GM18520 (cell line): Measurements from ENCODE around the gene ARHGEF16.

Experiments used
- ATAC-seq: cut with Tn5 transposase; IDR thresholded peaks from one replicate; pipeline ENCODE4 v1.9.1; 2021; ENCODE audit not compliant: unreplicated experiment

ARHGEF16 gene

DNA sequence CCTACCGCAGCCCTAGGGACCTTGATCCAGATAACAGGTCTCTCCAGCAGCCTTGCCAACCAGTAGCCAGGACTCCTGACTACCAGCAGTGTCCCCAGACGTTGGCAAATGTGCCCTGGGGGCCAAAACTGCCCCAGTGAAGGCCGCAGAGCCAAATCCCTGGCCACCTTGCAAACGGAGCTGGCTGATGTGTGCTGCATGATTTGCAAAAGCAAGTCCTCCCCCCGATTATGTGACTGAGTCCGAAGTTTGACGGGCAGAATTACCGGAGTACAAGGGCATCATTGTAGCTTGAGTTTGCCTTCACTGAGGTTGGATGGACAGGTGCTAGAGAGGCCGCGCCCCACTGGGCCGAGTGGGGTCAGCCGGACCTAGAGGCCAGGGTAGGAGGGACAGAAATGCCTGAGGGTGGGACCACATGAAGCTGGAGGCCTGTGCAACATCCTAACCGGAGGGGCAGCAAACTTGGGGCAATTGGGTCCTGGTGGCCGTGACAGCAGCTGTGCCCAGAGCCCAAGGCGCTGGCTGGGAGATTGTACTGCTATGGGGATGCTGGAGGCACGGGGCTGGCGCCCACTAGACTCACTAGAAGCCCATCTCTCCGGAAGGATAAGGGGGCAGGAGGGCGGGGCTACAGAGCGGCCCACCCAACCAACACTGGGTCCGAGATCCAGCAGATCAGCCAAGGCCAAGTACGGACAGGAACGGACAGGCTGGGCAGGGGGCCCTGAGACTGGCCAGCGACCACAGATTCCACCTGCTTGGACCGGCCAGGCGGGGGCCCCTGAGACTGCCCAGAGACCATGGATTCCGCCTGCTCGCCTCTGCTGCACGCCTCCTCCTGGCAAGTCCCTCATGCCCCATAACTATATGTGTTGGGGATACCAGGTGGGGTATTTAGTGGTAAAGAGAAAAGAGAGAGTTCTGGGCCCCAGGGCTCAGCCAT is 2.8 kb downstream of the ARHGEF16 start:
- no peak for ATAC-seq

DNA sequence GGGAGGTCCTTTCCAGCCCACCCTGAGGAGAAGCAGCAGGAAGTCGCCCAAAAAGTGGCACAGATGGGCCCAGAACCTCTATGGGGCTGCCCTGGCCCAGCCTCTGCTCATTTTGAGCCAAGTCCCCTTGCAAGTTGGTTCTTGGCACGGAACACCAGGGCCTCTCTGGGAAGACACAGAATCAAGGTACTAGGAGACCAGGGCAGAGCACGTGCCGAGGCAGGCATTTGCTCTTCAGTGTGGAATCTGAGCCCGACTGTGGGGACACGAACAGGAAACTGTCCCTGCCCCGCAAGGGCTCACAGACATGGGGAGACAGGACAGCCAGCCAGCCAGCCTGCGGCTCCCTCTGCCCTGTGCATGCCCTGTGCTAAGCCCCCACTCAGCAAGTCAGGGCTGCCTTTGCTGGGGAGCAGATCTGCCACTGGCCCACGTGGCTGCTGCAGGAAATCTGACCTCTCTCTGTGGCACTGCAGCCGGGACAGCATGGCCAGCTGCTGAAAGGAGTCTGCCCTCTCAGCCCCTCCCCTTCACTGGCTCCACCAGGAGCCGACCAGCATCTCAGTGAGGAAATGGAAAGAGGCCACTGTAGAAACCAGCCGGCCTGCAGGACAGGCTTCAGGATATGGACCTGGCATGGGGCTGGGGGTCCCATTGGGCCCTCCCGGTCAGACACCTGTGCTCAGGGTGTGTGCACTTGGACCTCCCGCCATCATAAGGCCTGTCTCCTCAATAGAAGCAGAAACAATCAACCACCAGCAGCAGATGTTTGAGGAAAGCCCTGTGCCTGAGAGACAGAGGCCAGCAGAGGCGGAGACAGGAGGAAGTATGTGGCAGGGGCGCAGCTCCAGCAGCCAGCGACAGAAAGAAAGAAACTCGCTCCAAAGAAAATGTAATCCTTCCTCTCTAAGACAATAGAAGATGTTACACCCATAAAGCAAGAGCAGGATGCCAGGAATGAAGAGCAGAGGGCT is 3.7 kb downstream of the ARHGEF16 start:
- no peak for ATAC-seq

DNA sequence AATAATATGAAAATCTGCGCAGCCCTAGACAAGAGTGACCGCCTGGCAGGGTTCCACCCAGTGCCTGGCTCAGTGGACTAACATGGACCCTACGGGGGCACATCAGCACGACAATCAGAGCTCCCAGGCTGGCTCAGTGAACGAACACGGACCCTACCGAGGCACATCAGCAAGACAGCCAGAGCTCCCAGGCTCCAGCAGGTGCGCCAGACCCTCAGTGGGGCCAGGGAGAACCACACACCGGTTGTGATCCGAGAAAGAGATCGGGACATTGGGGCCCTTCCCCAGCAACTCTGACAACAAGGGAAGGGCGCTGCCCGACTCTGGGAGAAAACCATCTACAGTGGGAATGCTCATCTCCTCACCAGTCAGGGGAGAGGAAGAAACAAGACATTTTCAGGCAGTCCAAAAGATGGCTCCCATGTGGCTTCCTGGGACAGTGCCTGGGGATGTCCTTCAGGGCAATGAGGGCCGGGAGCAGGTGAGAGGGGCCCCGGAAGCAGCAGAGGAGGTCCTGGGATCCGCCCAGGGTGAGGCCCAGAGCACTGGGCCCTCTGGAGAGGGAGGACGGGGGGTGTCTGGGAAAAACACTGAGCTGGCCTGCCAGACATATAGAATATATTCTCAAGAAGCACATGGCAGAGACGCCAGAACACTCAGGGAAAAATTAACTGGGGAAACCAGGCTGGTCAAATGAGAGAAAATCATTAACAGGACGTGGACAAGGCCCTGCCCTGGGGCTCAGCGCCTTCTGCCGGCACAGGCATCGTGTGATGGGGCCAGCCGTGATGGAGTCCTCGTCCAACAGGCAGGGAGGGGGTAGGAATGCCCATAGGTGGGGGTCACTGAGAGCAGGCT is 4.8 kb downstream of the ARHGEF16 start:
- no peak for ATAC-seq

DNA sequence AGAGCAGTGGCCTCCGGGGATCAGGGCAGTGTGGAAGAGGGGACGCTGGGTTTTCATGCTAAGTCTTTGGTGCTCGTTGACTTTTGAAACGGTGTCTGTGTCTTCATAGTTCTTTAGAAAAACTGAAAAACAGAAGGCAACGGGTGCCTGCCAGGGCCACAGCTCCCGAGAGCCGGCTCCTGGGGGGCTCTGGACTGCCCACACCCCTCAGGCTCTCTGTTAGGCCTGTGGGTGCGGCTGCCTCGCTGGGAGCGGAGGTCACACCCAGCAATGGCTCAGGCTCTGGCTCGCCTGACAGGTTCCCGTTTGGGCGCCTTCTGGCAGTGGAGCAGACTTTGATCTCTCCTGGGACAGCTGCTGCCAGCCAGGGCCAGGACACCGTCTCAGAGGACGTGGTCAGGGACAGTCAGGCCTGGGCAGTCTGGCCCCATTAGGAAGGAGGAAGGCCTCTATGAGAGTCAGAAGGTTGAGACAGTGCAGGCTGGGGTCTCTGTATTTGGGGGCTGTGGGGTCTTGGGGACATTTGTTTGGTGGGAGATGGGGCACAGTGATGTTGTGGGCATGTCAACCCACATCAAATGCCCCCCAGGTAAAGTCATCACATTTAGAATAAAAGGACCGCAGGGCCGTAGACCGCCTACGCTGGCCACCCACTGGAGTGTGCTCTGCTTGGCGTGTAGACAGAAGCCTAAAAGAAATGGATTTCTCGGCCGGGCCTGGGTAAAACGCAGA is 5.6 kb downstream of the ARHGEF16 start:
- no peak for ATAC-seq

- ATAC-seq, result no peak
Observed at GRCh38 chr1:3460672-3461131, 6.2 kb downstream of the ARHGEF16 start.

DNA sequence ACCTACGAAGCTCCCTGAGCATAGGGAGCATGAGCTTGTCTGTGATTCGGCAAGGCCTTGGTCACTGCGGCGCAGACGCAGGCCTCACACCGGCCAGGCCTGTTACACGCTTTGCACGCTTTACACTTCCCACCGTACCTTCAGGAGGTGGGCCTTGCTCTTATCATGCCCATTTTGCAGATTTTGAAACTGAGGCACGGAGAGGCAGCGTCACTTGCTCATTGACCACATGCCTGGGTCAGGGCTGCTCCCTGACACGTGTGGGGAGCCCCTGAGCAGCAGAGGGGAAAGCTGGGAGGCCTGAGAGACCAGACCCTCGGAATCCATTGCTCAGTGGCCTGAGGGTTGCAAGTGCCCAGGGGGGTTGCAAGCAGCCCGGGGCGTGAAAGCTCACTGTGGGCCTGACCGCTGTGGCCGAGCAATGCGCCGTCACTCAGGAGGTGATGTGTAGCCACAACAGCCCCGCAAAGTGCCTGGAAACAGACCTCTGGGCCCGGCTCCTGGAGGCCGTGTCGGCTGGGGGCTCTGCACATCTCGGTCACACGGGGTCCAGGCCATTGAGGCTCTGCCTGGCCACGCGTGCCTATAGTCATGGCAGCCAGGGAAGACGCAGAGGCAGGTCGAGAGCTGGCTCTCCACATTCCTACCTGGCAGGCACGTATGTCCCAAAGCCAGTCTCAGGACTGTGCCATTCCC is 6.9 kb downstream of the ARHGEF16 start:
- ATAC-seq, result no peak

- no peak for ATAC-seq
Observed at GRCh38 chr1:3461934-3462275, 7.4 kb downstream of the ARHGEF16 start.

GRCh38 chr1:3462356-3463012 is 8.0 kb downstream of the ARHGEF16 start:
- no peak for ATAC-seq

DNA sequence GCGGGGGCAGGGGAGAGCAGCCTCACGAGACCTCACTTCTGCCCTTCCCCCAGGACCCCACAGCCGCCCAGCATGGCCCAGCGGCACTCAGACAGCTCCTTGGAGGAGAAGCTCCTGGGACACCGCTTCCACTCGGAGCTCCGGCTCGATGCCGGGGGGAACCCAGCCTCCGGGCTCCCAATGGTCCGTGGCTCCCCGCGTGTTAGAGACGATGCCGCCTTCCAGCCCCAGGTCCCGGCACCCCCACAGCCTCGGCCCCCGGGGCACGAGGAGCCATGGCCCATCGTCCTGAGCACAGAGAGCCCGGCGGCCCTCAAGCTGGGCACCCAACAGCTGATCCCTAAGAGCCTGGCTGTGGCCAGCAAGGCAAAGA is 8.5 kb downstream of the ARHGEF16 start:
- no peak for ATAC-seq

GRCh38 chr1:3463408-3463863 is 9.0 kb downstream of the ARHGEF16 start:
- ATAC-seq, result no peak

DNA sequence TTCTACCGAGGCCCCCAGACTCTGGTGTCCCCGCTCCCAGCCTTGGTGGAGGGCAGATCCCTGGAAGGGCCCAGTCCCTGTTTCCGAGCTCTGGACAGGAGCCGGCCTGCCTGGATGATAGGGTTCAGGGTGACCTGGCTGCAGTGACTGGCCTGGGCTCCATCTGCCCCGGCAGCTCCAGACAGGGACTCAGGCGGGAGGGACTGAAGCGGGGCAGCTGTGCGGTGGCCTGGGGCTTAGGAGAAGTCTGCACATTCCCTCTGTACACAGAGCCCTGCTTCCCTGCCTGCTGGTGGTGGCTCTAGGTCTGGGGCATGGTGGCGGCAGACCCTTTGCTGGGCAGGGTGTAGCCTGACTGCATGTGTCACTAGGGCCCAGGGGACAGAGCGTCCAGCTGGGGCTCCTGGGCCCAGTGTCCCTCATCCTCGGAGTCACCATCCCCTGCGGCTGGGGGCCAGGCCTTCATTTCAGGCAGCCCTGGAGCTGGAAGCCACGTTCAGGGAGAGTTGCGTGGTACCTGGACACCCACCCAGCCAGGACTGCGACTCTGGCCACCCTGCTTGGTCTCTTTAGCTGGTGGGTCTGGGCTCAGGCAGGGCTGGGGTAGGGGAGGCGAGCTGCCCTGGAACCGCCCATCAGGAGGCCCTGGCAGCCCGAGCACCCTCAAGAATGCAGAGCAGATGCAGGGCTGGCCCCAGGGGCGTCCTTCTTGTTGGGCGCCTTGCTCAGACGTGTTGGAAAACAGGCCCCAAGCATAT is 9.6 kb downstream of the ARHGEF16 start:
- no peak for ATAC-seq

GRCh38 chr1:3464649-3465025 is 10.2 kb downstream of the ARHGEF16 start:
- ATAC-seq, result no peak

- ATAC-seq, result no peak
Observed at GRCh38 chr1:3465091-3465934, 10.8 kb downstream of the ARHGEF16 start.

DNA sequence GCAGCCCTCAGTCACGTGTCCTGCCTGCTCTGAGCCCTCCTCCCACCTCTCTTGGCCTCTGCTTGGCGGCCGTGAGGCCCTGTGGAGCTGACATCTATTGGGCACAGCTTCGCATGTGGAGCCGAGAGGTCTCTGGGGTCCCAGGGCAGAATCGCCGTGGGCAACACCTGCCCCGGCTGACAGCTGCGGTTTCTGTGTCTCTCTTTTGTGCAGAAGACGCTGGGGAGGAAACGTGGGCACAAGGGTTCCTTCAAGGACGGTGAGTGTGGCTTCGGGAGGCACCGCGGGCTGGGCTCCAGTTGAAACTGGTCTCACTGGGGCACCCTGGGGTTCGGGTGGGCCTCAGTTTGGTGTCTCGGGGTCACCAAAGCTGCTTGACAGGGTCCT is 11.5 kb downstream of the ARHGEF16 start:
- ATAC-seq, result no peak

DNA sequence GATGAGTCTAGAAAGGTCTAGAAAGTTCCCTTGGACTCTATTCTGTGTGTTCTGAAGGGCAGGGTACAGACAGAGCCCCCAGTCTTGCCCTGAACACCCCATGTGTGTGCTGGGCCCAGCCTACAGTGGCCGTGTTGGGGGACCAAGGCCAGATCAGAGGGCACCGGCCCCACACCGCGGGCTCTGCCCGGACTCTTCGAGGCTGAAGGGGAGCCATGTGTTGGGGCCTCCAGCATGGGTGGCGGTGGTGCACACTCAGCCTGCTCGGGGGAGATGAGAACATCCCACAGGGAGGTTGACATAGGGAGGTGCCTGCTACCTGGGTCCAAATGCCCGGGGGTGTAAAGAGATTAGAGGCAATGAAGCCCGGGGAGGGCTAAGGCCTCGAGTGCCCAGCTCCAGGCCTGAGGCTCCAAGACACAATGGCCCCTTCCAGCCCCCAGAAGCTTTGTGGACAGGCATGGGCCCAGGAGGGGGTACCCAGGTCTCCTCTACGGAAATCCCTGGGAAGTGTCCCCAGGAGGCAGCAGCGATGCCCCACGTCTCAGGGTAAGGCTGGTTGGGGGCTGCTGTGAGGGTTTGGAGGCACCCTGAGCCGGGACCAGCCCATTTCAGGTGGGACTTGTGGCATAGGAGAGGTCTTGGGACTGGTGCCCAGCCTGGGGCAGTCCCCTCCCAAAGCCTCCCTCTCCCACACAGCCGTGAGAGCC is 12.1 kb downstream of the ARHGEF16 start:
- no peak for ATAC-seq

GRCh38 chr1:3467096-3468036 is 12.9 kb downstream of the ARHGEF16 start:
- no peak for ATAC-seq
